Small intestine (tissue), 7 donors: ENCODE results near the gene GNAT2. TPM values are rescaled to one million over a fixed set of nuclear protein-coding genes. Genes with fewer than 3 reads are reported as not detected.

Experiments
- DNase-seq, 2 donors: peaks; one replicate each; pipeline versions ENCODE4 v3.0.0 to v3.0.0-alpha.2; 2013
- FAIRE-seq: peaks from 2 replicates; lab custom pipeline; 2012; peaks lifted over from hg19 to GRCh38; lab: Jason Lieb, UNC
- H3K27ac ChIP-seq, 3 donors: one replicate each; pipeline ENCODE4 v1.5.1; 2013; ENCODE audit warnings: low read length in 2 of 3, mild to moderate bottlenecking in 2 of 3, control low read depth in 1 of 3, inconsistent platforms in 1 of 3, low read depth in 1 of 3, moderate library complexity in 1 of 3
- H3K27me3 ChIP-seq, 3 donors: one replicate each; pipeline ENCODE4 v1.6.1; 2013; ENCODE audit warnings: low read length in 3 of 3, inconsistent platforms in 1 of 3; ENCODE audit not compliant: control insufficient read depth in 3 of 3, insufficient read depth in 3 of 3
- H3K36me3 ChIP-seq, 3 donors: one replicate each; pipeline ENCODE4 v1.6.1; 2013; ENCODE audit warnings: low read length in 3 of 3, inconsistent platforms in 1 of 3, low read depth in 1 of 3, mild to moderate bottlenecking in 1 of 3, moderate library complexity in 1 of 3; ENCODE audit not compliant: control insufficient read depth in 3 of 3, insufficient read depth in 2 of 3
- H3K4me1 ChIP-seq, 3 donors: one replicate each; pipeline ENCODE4 v1.6.1; 2013; ENCODE audit warnings: low read length in 2 of 3, inconsistent platforms in 1 of 3, low read depth in 1 of 3, mild to moderate bottlenecking in 1 of 3, moderate library complexity in 1 of 3; ENCODE audit not compliant: control insufficient read depth in 3 of 3, insufficient read depth in 2 of 3
- H3K4me3 ChIP-seq, 3 donors: one replicate each; pipeline ENCODE4 v1.5.1; 2013; ENCODE audit warnings: low read length in 3 of 3, control low read depth in 1 of 3, inconsistent platforms in 1 of 3, low read depth in 1 of 3, mild to moderate bottlenecking in 1 of 3, moderate library complexity in 1 of 3
- H3K9me3 ChIP-seq, 2 donors: one replicate each; pipeline ENCODE4 v1.6.1; 2013; ENCODE audit warnings: low read depth in 1 of 2, low read length in 1 of 2; ENCODE audit not compliant: control insufficient read depth in 2 of 2, insufficient read depth in 1 of 2
- WGBS, 3 donors: extraction: QIAGEN DNeasy Blood & Tissue Kit; methylation state at CpG; one replicate each; pipeline ENCODE4 v1.1.7; 2013; 5-methylcytosine and 5-hydroxymethylcytosine counted together
- polyA plus RNA-seq, 4 donors: library from polyadenylated mRNA; stranded (reverse) in 3 of 4; unstranded in 1 of 4; fragments of 200-250 nt in 3 of 4; fragments of 120-200 nt in 1 of 4; gene quantifications; one replicate each; pipeline versions ENCODE4 v1.2.1 to v1.2.3, GENCODE V29; 2013
- donor health status: healthy with polysubstance abuse.
- donor health status: control.
- donor health status: control.
- donor health status: Bipolar disorder and iron deficiency.
- donor health status: healthy.

GNAT2 gene
- polyA plus RNA-seq, 4 donors: 0.04 to 0.28 TPM; not detected in 2

DNA sequence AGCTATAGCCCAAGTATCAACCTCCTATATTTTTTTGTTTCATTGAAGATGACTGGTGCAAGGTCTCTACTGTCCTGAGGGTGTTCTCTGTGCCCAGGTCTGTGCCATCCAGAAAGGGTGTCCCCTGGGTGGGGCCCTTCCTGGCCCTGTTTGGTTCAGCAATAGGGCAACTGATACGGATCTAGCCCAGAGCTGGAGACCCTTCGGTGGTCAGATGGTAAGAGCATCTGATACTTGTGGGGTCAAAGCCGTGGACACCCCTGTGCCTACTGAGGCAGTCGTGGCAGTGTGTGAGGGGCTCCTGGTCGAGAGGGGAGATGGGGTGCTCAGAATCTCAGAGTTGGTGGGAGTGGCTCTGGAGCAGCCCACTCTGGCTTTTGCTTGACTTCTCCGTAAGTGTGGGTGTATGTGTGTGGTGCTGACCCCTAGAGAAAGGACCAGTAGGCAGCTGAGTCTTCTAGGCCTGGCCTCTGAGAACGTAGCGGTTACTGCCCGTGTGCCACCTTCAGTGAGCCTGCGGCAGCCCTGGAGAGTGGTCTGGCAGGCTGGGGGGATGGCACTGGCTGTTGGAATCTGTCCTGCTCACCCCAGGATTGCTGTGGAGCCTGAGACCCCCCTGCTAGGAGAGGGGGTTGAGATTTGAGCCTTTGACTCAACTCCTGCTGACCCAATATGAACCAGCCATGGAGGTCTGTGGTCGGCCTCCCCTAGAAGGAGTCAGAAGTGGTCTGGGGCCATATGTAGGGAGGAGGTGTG, 2.9 kb upstream of the GNAT2 start:
- Histone ChIP-seq H3K9me3 (no peaks in the 10 kb centered on the region), H3K4me1 (peaks cover 4 to 31% (median 12%) of the 10 kb centered on the region in 3 donors), H3K27me3 (no peaks in the 10 kb centered on the region), H3K36me3 (peaks cover 2 to 55% (median 5%) of the 10 kb centered on the region in 3 donors), H3K27ac (no peak overlapping the region), H3K4me3 (no peak overlapping the region)
- DNase-seq: no peak
- FAIRE-seq: no peak
- 77 to 83% (median 79%) methylated on average over 11 of the region's 11 CpGs for WGBS, 3 donors

- FAIRE-seq (no peak), DNase-seq (no peak)
- H3K27ac ChIP-seq: peak overlapping the region in 1 of 3 donors; percentile 95
- peaks cover 2 to 48% (median 2%) of the 10 kb centered on the region in 3 donors for H3K36me3 ChIP-seq
- no peaks in the 10 kb centered on the region for H3K27me3 ChIP-seq
- 14 to 27% (median 23%) methylated on average over 13 of the region's 13 CpGs for WGBS, 3 donors
- peak overlapping the region in 2 of 3 donors; percentile 80 to 90 for H3K4me3 ChIP-seq
- H3K4me1 ChIP-seq: peaks cover 4 to 36% (median 15%) of the 10 kb centered on the region in 3 donors
- no peaks in the 10 kb centered on the region for H3K9me3 ChIP-seq
Measured at GRCh38 chr1:109621379-109622136, 2.1 kb upstream of the GNAT2 start.

- Histone ChIP-seq H3K4me1 (peaks cover 4 to 36% (median 15%) of the 10 kb centered on the region in 3 donors), H3K27ac (peak overlapping the region; percentile 76 to 95 (median 79)), H3K36me3 (peaks cover 0 to 41% (median 0%) of the 10 kb centered on the region in 3 donors), H3K9me3 (no peaks in the 10 kb centered on the region), H3K4me3 (peak overlapping the region; percentile 56 to 90 (median 80)), H3K27me3 (no peaks in the 10 kb centered on the region)
- FAIRE-seq (no peak), DNase-seq (peak; percentile 91 to 95)
- WGBS, 3 donors: 0% methylated on average over 14 to 18 of the region's 18 CpGs
Measured at GRCh38 chr1:109620841-109621286, 1.4 kb upstream of the GNAT2 start.

- FAIRE-seq: no peak
- H3K4me1 ChIP-seq: peaks cover 4 to 36% (median 15%) of the 10 kb centered on the region in 3 donors
- peak overlapping the region; percentile 76 to 95 (median 79) for H3K27ac ChIP-seq
- H3K9me3 ChIP-seq: no peaks in the 10 kb centered on the region
- WGBS, 3 donors: 0% methylated on average over 9 of the region's 9 CpGs
- no peak for DNase-seq
- peak overlapping the region; percentile 56 to 90 (median 80) for H3K4me3 ChIP-seq
- no peaks in the 10 kb centered on the region for H3K27me3 ChIP-seq
- H3K36me3 ChIP-seq: peaks cover 0 to 36% (median 0%) of the 10 kb centered on the region in 3 donors
Measured at GRCh38 chr1:109620401-109620791, 980 bp upstream of the GNAT2 start.

GRCh38 chr1:109618661-109619575, 498 bp downstream of the GNAT2 start:
- H3K9me3 ChIP-seq: no peaks in the 10 kb centered on the region
- DNase-seq (peak; percentile 65 to 94), FAIRE-seq (no peak)
- H3K27me3 ChIP-seq: no peaks in the 10 kb centered on the region
- peaks cover 0 to 24% (median 0%) of the 10 kb centered on the region in 3 donors for H3K36me3 ChIP-seq
- peak overlapping the region in 2 of 3 donors; percentile 80 to 90 for H3K4me3 ChIP-seq
- 8 to 37% (median 12%) methylated on average over 9 of the region's 9 CpGs for WGBS, 3 donors
- H3K27ac ChIP-seq: peak overlapping the region; percentile 60 to 95 (median 79)
- peaks cover 4 to 30% (median 13%) of the 10 kb centered on the region in 3 donors for H3K4me1 ChIP-seq

GRCh38 chr1:109617291-109617801, 2.1 kb downstream of the GNAT2 start:
- Histone ChIP-seq H3K4me3 (no peak overlapping the region), H3K9me3 (no peaks in the 10 kb centered on the region), H3K27me3 (no peaks in the 10 kb centered on the region), H3K36me3 (peaks cover 0 to 12% (median 0%) of the 10 kb centered on the region in 3 donors), H3K27ac (peak overlapping the region in 2 of 3 donors; percentile 0 to 75), H3K4me1 (peaks cover 2 to 25% (median 14%) of the 10 kb centered on the region in 3 donors)
- FAIRE-seq (no peak), DNase-seq (peak; percentile 54 to 68)
- WGBS, 3 donors: 34 to 49% (median 41%) methylated on average over 3 of the region's 3 CpGs

- H3K27ac ChIP-seq: peak overlapping the region in 2 of 3 donors; percentile 17 to 75
- 74 to 83% (median 75%) methylated on average over 3 of the region's 3 CpGs for WGBS, 3 donors
- H3K4me1 ChIP-seq: peaks cover 0 to 16% (median 12%) of the 10 kb centered on the region in 3 donors
- FAIRE-seq (no peak), DNase-seq (no peak)
- H3K27me3 ChIP-seq: no peaks in the 10 kb centered on the region
- H3K4me3 ChIP-seq: no peak overlapping the region
- H3K36me3 ChIP-seq: peaks cover 0 to 2% (median 0%) of the 10 kb centered on the region in 3 donors
- no peaks in the 10 kb centered on the region for H3K9me3 ChIP-seq
Measured at GRCh38 chr1:109616391-109616790, 3.0 kb downstream of the GNAT2 start.
